DOHH2 (cell line): Measurements from ENCODE around the gene PID1.

Source experiments
- EZH2phosphoT487 ChIP-seq: fragments of 200-600 bp; sonication (generic); IDR thresholded peaks from 2 replicates; pipeline ENCODE4 v1.6.1; 2017; ENCODE audit warnings: borderline replicate concordance, mild to moderate bottlenecking, antibody characterized with exemption, low read length, moderate library complexity, mixed read lengths
- TF ChIP-seq, protein P1 (sequence below): fragments of 200-600 bp; sonication (generic); IDR thresholded peaks from one replicate; pipeline ENCODE4 v1.5.1; 2014; ENCODE audit warnings: antibody characterized with exemption, mild to moderate bottlenecking, low read depth, low read length; ENCODE audit not compliant: poor library complexity, severe bottlenecking

- TF ChIP-seq, protein P1, sequence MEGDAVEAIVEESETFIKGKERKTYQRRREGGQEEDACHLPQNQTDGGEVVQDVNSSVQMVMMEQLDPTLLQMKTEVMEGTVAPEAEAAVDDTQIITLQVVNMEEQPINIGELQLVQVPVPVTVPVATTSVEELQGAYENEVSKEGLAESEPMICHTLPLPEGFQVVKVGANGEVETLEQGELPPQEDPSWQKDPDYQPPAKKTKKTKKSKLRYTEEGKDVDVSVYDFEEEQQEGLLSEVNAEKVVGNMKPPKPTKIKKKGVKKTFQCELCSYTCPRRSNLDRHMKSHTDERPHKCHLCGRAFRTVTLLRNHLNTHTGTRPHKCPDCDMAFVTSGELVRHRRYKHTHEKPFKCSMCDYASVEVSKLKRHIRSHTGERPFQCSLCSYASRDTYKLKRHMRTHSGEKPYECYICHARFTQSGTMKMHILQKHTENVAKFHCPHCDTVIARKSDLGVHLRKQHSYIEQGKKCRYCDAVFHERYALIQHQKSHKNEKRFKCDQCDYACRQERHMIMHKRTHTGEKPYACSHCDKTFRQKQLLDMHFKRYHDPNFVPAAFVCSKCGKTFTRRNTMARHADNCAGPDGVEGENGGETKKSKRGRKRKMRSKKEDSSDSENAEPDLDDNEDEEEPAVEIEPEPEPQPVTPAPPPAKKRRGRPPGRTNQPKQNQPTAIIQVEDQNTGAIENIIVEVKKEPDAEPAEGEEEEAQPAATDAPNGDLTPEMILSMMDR = no peak
- TF ChIP-seq EZH2phosphoT487 = no peak
Measured at GRCh38 chr2:229048134-229048533, 223.0 kb downstream of the PID1 start.
